ENCODE data around the gene TTLL10.

GRCh38 chr1:1240348-1240732 lies 66.7 kb downstream of the TTLL10 start:
- TF ChIP-seq POLR2AphosphoS5 (IDR thresholded peaks at IDR 0.05; ENCODE audit: low read depth, low read length) (no peak), POLR2A (IDR thresholded peaks at IDR 0.05; ENCODE audit: low read depth, low read length) (no peak), TAF1 (IDR thresholded peaks at IDR 0.05; ENCODE audit: borderline replicate concordance, low read depth, low read length) (no peak)
